ENCODE measurements around the gene AFF2.

AFF2 gene

GRCh38 chrX:148612431-148612830 is 112.0 kb downstream of the AFF2 start:
- Histone ChIP-seq H3K27me3 (ENCODE audit: low read depth) (0 out of 2 replicates have a peak, but pooled peaks cover 2% of the 10 kb centered on the region), H3K36me3 (replicated peaks) (no peaks in the 10 kb centered on the region), H3K9me3 (no peaks in the 10 kb centered on the region), H3K4me3 (no peak overlapping the region), H3K4me1 (peaks cover 50% of the 10 kb centered on the region)
- no peak for DNase-seq (ENCODE audit: low spot score in 2 of 2)
- in situ Hi-C loops (cut with MboI; ENCODE audit: low sequenced_read_pairs), result no loop called here

- Histone ChIP-seq H3K4me3 (no peak overlapping the region), H3K36me3 (replicated peaks) (no peaks in the 10 kb centered on the region), H3K4me1 (peaks cover 50% of the 10 kb centered on the region), H3K9me3 (no peaks in the 10 kb centered on the region), H3K27me3 (ENCODE audit: low read depth) (0 out of 2 replicates have a peak, but pooled peaks cover 2% of the 10 kb centered on the region)
- no peak for DNase-seq (ENCODE audit: low spot score in 2 of 2)
- in situ Hi-C loops (cut with MboI; ENCODE audit: low sequenced_read_pairs), result no loop called here
Observed at GRCh38 chrX:148613636-148614035, 113.2 kb downstream of the AFF2 start.

- peaks cover 50% of the 10 kb centered on the region for H3K4me1 ChIP-seq
- in situ Hi-C loops (cut with MboI; ENCODE audit: low sequenced_read_pairs), result no loop called here
- peak; percentile 35 to 66 for DNase-seq (ENCODE audit: low spot score in 2 of 2)
Observed at GRCh38 chrX:148615491-148615890, 115.1 kb downstream of the AFF2 start.

GRCh38 chrX:148618470-148619445 is 118.3 kb downstream of the AFF2 start:
- Histone ChIP-seq H3K36me3 (replicated peaks) (no peaks in the 10 kb centered on the region), H3K9me3 (no peaks in the 10 kb centered on the region), H3K4me1 (peaks cover 25% of the 10 kb centered on the region), H3K27me3 (ENCODE audit: low read depth) (no peaks in the 10 kb centered on the region), H3K4me3 (no peak overlapping the region)
- no peak for DNase-seq (ENCODE audit: low spot score in 2 of 2)
- in situ Hi-C loops (cut with MboI; ENCODE audit: low sequenced_read_pairs), result no loop called here

More at GRCh38 chrX:148615491-148615890, 115.1 kb downstream of the AFF2 start:
- no peak overlapping the region for H3K4me3 ChIP-seq
- H3K36me3 ChIP-seq (replicated peaks), result no peaks in the 10 kb centered on the region
- H3K27me3 ChIP-seq (ENCODE audit: low read depth), result 0 out of 2 replicates have a peak, but pooled peaks cover 2% of the 10 kb centered on the region
- H3K9me3 ChIP-seq, result no peaks in the 10 kb centered on the region

- Histone ChIP-seq H3K4me3 (no peak overlapping the region), H3K36me3 (replicated peaks) (no peaks in the 10 kb centered on the region), H3K27me3 (ENCODE audit: low read depth) (no peaks in the 10 kb centered on the region), H3K4me1 (peaks cover 12% of the 10 kb centered on the region), H3K9me3 (no peaks in the 10 kb centered on the region)
- in situ Hi-C loops (cut with MboI; ENCODE audit: low sequenced_read_pairs), result no loop called here
- DNase-seq (ENCODE audit: low spot score in 2 of 2), result no peak
Observed at GRCh38 chrX:148620023-148620422, 119.6 kb downstream of the AFF2 start.

GRCh38 chrX:148624951-148625474 is 124.6 kb downstream of the AFF2 start:
- H3K4me1 ChIP-seq, result no peaks in the 10 kb centered on the region
- in situ Hi-C loops (cut with MboI; ENCODE audit: low sequenced_read_pairs), result no loop called here
- no peaks in the 10 kb centered on the region for H3K9me3 ChIP-seq
- no peaks in the 10 kb centered on the region for H3K36me3 ChIP-seq (replicated peaks)
- DNase-seq (ENCODE audit: low spot score in 2 of 2), result no peak
- H3K4me3 ChIP-seq, result no peak overlapping the region
- no peaks in the 10 kb centered on the region for H3K27me3 ChIP-seq (ENCODE audit: low read depth)

- Histone ChIP-seq H3K4me3 (no peak overlapping the region), H3K27me3 (ENCODE audit: low read depth) (no peaks in the 10 kb centered on the region), H3K4me1 (peaks cover 16% of the 10 kb centered on the region), H3K36me3 (replicated peaks) (no peaks in the 10 kb centered on the region), H3K9me3 (no peaks in the 10 kb centered on the region)
- no peak for DNase-seq (ENCODE audit: low spot score in 2 of 2)
- in situ Hi-C loops (cut with MboI; ENCODE audit: low sequenced_read_pairs), result no loop called here
Observed at GRCh38 chrX:148628621-148629020, 128.2 kb downstream of the AFF2 start.

GRCh38 chrX:148629434-148629833 is 129.0 kb downstream of the AFF2 start:
- in situ Hi-C loops (cut with MboI; ENCODE audit: low sequenced_read_pairs), result no loop called here
- H3K4me1 ChIP-seq, result peaks cover 25% of the 10 kb centered on the region
- no peaks in the 10 kb centered on the region for H3K27me3 ChIP-seq (ENCODE audit: low read depth)
- H3K36me3 ChIP-seq (replicated peaks), result no peaks in the 10 kb centered on the region
- DNase-seq (ENCODE audit: low spot score in 2 of 2), result no peak
- no peak overlapping the region for H3K4me3 ChIP-seq
- no peaks in the 10 kb centered on the region for H3K9me3 ChIP-seq

- in situ Hi-C loops (cut with MboI; ENCODE audit: low sequenced_read_pairs), result no loop called here
- H3K27me3 ChIP-seq (ENCODE audit: low read depth), result no peaks in the 10 kb centered on the region
- H3K4me1 ChIP-seq, result peaks cover 31% of the 10 kb centered on the region
- H3K9me3 ChIP-seq, result no peaks in the 10 kb centered on the region
- H3K36me3 ChIP-seq (replicated peaks), result no peaks in the 10 kb centered on the region
- peak in 1 of 2 experiments; percentile 45 for DNase-seq (ENCODE audit: low spot score in 2 of 2)
- no peak overlapping the region for H3K4me3 ChIP-seq
Observed at GRCh38 chrX:148632444-148632843, 132.0 kb downstream of the AFF2 start.

GRCh38 chrX:148633218-148633908 is 132.9 kb downstream of the AFF2 start:
- Histone ChIP-seq H3K4me1 (peaks cover 31% of the 10 kb centered on the region), H3K4me3 (no peak overlapping the region), H3K27me3 (ENCODE audit: low read depth) (no peaks in the 10 kb centered on the region), H3K9me3 (no peaks in the 10 kb centered on the region), H3K36me3 (replicated peaks) (no peaks in the 10 kb centered on the region)
- in situ Hi-C loops (cut with MboI; ENCODE audit: low sequenced_read_pairs), result no loop called here
- DNase-seq (ENCODE audit: low spot score in 2 of 2), result no peak

GRCh38 chrX:148634591-148634990 is 134.2 kb downstream of the AFF2 start:
- in situ Hi-C loops (cut with MboI; ENCODE audit: low sequenced_read_pairs), result no loop called here
- Histone ChIP-seq H3K4me1 (peaks cover 31% of the 10 kb centered on the region), H3K27me3 (ENCODE audit: low read depth) (no peaks in the 10 kb centered on the region), H3K36me3 (replicated peaks) (no peaks in the 10 kb centered on the region), H3K4me3 (no peak overlapping the region), H3K9me3 (no peaks in the 10 kb centered on the region)
- no peak for DNase-seq (ENCODE audit: low spot score in 2 of 2)

- Histone ChIP-seq H3K4me1 (no peaks in the 10 kb centered on the region), H3K27me3 (ENCODE audit: low read depth) (no peaks in the 10 kb centered on the region), H3K9me3 (no peaks in the 10 kb centered on the region), H3K36me3 (replicated peaks) (no peaks in the 10 kb centered on the region), H3K4me3 (no peak overlapping the region)
- no peak for DNase-seq (ENCODE audit: low spot score in 2 of 2)
- in situ Hi-C loops (cut with MboI; ENCODE audit: low sequenced_read_pairs), result no loop called here
Observed at GRCh38 chrX:148643460-148643859, 143.0 kb downstream of the AFF2 start.

- in situ Hi-C loops (cut with MboI; ENCODE audit: low sequenced_read_pairs), result no loop called here
- no peak for DNase-seq (ENCODE audit: low spot score in 2 of 2)
- H3K27me3 ChIP-seq (ENCODE audit: low read depth), result no peaks in the 10 kb centered on the region
- H3K9me3 ChIP-seq, result no peaks in the 10 kb centered on the region
- peaks cover 4% of the 10 kb centered on the region; the same call in 1 of the 2 replicates for H3K4me1 ChIP-seq
- H3K4me3 ChIP-seq, result no peak overlapping the region
- H3K36me3 ChIP-seq (replicated peaks), result no peaks in the 10 kb centered on the region
Observed at GRCh38 chrX:148647651-148648050, 147.2 kb downstream of the AFF2 start.
